Coronary artery (tissue), 2 donors: ENCODE measurements around the gene RPS27A.
"Not testable (repeated sequence)": the region's sequence is repeated elsewhere in the genome, so short reads cannot be mapped to it uniquely, and the experiment has no call there.

ENCODE experiments used
- DNase-seq: peaks from one replicate; pipeline ENCODE4 v3.0.0-alpha.2; 2017; ENCODE audit warnings: low spot score
- H3K27ac ChIP-seq, 2 donors: fragments of 200-600 bp; sonication (generic); one replicate each; pipeline ENCODE4 v1.5.1; 2016 to 2019
- H3K4me3 ChIP-seq: fragments of 200-600 bp; sonication (generic); 2 replicates; pipeline ENCODE4 v1.5.1; 2016; ENCODE audit warnings: mild to moderate bottlenecking, moderate library complexity
- TF ChIP-seq, protein P1 (sequence below): fragments of 200-600 bp; sonication (generic); IDR thresholded peaks from one replicate; pipeline ENCODE4 v1.5.1; 2019; ENCODE audit warnings: antibody characterized with exemption

Gene RPS27A

DNA sequence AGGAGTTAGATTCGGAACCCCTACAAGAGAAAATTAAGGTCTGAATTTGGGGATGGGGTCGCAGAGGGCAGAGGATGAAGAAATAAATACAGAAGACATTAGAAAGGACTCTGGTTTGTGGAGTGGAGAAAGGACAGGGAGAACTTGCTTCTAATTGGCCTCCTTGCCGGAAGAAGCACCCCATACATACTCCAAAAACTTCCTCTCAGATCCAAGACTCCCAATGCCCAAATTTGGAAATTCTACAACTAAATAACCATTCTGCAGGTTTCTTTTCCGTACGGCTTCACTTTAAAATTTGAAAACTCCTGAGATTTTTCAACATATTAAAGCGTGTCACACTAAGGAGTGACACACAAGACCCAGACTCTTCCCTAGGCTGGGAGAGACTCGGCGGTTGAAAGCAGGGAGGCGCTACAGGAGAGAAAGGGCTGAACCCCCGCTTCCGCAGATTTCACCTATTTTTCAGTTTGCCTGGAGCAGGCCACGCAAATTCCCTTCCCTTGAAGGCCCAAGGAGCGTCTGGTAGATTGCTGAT is 873 bp upstream of the RPS27A start:
- TF ChIP-seq, protein P1, sequence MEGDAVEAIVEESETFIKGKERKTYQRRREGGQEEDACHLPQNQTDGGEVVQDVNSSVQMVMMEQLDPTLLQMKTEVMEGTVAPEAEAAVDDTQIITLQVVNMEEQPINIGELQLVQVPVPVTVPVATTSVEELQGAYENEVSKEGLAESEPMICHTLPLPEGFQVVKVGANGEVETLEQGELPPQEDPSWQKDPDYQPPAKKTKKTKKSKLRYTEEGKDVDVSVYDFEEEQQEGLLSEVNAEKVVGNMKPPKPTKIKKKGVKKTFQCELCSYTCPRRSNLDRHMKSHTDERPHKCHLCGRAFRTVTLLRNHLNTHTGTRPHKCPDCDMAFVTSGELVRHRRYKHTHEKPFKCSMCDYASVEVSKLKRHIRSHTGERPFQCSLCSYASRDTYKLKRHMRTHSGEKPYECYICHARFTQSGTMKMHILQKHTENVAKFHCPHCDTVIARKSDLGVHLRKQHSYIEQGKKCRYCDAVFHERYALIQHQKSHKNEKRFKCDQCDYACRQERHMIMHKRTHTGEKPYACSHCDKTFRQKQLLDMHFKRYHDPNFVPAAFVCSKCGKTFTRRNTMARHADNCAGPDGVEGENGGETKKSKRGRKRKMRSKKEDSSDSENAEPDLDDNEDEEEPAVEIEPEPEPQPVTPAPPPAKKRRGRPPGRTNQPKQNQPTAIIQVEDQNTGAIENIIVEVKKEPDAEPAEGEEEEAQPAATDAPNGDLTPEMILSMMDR = no peak
- Histone ChIP-seq H3K27ac (peak overlapping the region; percentile 76 to 96), H3K4me3 (peak overlapping the region; percentile 96)
- no peak for DNase-seq

DNA sequence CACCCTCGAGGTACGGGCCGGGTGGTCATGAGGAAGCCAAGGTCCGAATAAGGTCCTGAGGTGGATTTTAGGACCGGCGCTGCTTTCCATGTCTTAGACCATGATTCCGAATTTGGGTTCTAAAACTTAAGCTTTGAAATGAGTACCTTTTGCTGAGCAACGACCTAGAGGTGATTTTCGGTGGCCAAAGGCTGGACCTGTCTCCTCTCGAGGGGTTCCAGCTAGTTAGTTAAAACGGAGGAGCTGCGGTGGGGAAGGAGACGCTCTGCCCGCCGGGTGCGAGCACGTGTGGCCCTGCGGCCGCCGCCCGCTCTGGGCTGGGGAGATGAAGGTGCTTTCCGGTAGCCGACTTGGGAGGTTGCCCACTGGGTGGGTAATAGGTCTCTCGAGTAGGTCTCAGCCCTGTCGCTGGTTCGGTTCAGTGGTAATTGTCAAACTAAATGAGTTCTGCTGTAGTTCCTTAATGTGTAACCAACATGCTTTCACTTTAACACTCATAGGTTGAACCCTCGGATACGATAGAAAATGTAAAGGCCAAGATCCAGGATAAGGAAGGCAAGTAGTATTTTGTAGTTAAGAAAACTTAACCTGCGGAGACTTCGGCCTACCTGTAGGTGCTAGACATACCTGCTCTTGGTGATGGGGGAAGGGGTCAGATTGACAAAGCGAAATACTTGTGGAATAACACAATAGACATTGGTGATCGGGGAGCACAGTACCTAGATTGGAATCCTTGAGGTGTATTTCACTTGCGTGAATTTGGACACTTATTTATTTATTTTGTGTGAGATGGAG is 572 bp downstream of the RPS27A start:
- TF ChIP-seq, protein P1 = no peak
- DNase-seq = peak; percentile 76
- peak overlapping the region; percentile 76 to 96 for H3K27ac ChIP-seq
- peak overlapping the region; percentile 96 for H3K4me3 ChIP-seq

DNA sequence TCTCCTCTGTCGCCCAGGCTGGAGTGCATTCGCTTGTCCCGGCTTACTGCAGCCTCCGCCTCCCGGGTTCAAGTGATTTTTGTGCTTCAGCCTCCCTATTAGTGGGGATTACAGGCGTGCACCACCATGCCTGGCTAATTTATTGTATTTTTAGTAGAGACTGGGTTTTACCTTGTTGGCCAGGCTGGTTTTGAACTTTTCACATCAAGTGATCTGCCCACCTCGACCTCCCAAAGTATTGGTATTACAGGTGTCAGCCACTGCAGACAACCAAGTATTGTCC is 1.1 kb downstream of the RPS27A start:
- DNase-seq = no peak
- H3K27ac ChIP-seq = peak overlapping the region; percentile 76 to 96
- TF ChIP-seq, protein P1 = no peak
- peak overlapping the region; percentile 96 for H3K4me3 ChIP-seq

GRCh38 chr2:55235724-55236538 is 3.4 kb downstream of the RPS27A start:
- Histone ChIP-seq H3K4me3 (no peak overlapping the region), H3K27ac (no peak overlapping the region)
- TF ChIP-seq, protein P1 = no peak
- no peak for DNase-seq

GRCh38 chr2:55236992-55237543 is 4.6 kb downstream of the RPS27A start:
- TF ChIP-seq, protein P1 = no peak
- DNase-seq = no peak
- no peak overlapping the region for H3K27ac ChIP-seq
- no peak overlapping the region for H3K4me3 ChIP-seq

DNA sequence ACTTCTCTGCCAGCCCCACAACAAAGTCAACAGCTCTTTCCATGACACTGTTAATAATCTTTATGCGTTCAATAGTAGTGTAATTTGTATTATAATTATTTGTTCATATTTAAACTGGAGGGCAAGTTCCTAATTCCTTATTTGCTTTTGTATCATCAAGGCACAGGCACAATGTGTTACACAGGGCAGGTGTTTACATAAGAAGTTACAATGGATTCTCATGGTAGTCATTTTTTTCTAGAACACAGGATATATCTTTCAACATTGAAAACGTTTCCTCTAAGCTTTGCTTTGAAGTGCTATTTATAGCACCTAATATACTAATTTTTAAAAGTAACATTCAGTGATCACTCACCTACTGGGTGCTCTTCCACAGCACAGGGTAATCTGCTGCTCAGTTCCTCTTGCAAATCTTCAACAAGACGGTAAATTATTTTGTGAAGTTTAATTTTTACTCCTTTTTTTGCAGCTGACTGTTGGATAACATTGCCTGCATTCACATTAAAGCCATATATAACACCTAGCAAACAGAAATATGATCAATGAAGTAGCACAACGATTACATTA is 7.3 kb downstream of the RPS27A start:
- no peak for DNase-seq
- H3K4me3 ChIP-seq = no peak overlapping the region
- TF ChIP-seq, protein P1 = no peak
- no peak overlapping the region for H3K27ac ChIP-seq

DNA sequence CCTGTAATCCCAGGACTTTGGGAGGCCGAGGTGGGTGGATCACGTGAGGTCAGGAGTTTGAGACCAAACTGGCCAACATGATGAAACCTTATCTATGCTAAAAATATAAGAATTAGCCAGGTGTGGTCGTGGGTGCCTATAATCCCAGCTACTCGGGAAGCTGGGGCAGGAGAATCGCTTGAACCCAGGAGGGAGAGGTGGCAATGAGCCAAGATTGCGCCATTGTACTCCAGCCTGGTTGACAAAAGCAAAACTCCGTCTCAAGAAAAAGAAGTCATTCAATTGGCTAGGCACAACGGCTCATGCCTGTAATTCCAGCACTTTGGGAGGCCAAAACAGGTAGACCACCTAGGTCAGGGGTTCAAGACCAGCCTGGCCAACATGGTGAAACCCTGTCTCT is 9.1 kb downstream of the RPS27A start:
- H3K4me3 ChIP-seq, DNase-seq, H3K27ac ChIP-seq: not testable (repeated sequence)
